Neural cell (in vitro differentiated cells): Measurements from ENCODE around the gene IGSF3.

ENCODE experiments used
- EP300 ChIP-seq: fragments of 450-650 bp; conservative IDR thresholded peaks from 2 replicates; pipeline ENCODE4 v1.6.1; 2014; ENCODE audit warnings: antibody characterized with exemption, mild to moderate bottlenecking, moderate library complexity; ENCODE audit not compliant: poor library complexity, severe bottlenecking
- EZH2 ChIP-seq: fragments of 200-600, 300-800 bp; shearing (Covaris generic), sonication (generic); IDR thresholded peaks from 2 replicates; pipeline ENCODE4 v1.6.1; 2014; ENCODE audit warnings: antibody characterized with exemption, low read length, borderline replicate concordance, mild to moderate bottlenecking; ENCODE audit not compliant: insufficient read depth, poor library complexity, severe bottlenecking
- MXI1 ChIP-seq: fragments of 450-650 bp; conservative IDR thresholded peaks from 2 replicates; pipeline ENCODE4 v1.6.1; 2014; ENCODE audit warnings: antibody characterized with exemption, mild to moderate bottlenecking; ENCODE audit not compliant: poor library complexity, severe bottlenecking
- POLR2AphosphoS5 ChIP-seq: IDR thresholded peaks from 2 replicates; pipeline ENCODE4 v1.6.1; 2012
- RAD21 ChIP-seq: fragments of 450-650 bp; conservative IDR thresholded peaks from 2 replicates; pipeline ENCODE4 v1.6.1; 2014; ENCODE audit warnings: antibody characterized with exemption, mild to moderate bottlenecking, moderate library complexity
- SMC3 ChIP-seq: fragments of 450-650 bp; conservative IDR thresholded peaks from 2 replicates; pipeline ENCODE4 v1.6.1; 2014; ENCODE audit warnings: antibody characterized with exemption, mild to moderate bottlenecking, moderate library complexity; ENCODE audit not compliant: poor library complexity
- TAF1 ChIP-seq: IDR thresholded peaks from 2 replicates; pipeline ENCODE4 v1.6.1; 2012; ENCODE audit warnings: low read depth
- TF ChIP-seq, protein P1 (sequence below): fragments of 450-650 bp; IDR thresholded peaks from 2 replicates; pipeline ENCODE4 v1.5.1; 2014; ENCODE audit warnings: antibody characterized with exemption, mild to moderate bottlenecking, moderate library complexity; ENCODE audit not compliant: poor library complexity, severe bottlenecking
- TF ChIP-seq, protein P2 (sequence below): IDR thresholded peaks from 2 replicates; pipeline ENCODE4 v1.6.1; 2012; ENCODE audit warnings: borderline replicate concordance

DNA sequence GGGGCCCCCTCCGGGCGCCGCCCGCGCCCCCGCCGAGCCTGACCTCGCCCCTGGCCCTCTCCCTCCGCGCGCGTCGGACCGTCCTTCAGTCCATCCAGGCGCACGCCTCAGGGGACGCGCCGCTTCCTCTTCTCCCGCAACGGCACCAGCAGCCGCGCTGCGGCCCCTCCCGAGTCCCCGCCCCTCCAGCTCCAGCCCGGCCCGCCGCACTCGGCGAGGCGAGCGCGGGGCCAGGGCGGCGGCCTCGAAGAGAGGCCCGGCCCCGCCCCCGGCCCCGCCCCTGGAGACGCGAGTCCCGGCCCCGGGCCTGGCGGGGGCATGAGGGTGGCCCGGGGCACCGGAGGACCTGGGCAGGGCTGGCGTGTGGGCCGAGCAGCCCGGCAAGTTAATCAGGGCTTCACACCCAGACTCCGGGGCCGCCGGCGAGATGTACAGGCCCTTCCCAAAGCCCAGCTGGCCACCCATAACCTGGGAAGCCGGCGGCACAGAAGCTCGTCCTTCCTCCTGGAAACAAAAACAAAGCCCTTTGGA, at the start of gene IGSF3:
- TF ChIP-seq, protein P1, sequence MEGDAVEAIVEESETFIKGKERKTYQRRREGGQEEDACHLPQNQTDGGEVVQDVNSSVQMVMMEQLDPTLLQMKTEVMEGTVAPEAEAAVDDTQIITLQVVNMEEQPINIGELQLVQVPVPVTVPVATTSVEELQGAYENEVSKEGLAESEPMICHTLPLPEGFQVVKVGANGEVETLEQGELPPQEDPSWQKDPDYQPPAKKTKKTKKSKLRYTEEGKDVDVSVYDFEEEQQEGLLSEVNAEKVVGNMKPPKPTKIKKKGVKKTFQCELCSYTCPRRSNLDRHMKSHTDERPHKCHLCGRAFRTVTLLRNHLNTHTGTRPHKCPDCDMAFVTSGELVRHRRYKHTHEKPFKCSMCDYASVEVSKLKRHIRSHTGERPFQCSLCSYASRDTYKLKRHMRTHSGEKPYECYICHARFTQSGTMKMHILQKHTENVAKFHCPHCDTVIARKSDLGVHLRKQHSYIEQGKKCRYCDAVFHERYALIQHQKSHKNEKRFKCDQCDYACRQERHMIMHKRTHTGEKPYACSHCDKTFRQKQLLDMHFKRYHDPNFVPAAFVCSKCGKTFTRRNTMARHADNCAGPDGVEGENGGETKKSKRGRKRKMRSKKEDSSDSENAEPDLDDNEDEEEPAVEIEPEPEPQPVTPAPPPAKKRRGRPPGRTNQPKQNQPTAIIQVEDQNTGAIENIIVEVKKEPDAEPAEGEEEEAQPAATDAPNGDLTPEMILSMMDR = no peak
- TF ChIP-seq EZH2 (no peak), POLR2AphosphoS5 (peak; percentile 62), EP300 (no peak), TAF1 (no peak), RAD21 (no peak), SMC3 (no peak), MXI1 (peak; percentile 9)
- TF ChIP-seq, protein P2, sequence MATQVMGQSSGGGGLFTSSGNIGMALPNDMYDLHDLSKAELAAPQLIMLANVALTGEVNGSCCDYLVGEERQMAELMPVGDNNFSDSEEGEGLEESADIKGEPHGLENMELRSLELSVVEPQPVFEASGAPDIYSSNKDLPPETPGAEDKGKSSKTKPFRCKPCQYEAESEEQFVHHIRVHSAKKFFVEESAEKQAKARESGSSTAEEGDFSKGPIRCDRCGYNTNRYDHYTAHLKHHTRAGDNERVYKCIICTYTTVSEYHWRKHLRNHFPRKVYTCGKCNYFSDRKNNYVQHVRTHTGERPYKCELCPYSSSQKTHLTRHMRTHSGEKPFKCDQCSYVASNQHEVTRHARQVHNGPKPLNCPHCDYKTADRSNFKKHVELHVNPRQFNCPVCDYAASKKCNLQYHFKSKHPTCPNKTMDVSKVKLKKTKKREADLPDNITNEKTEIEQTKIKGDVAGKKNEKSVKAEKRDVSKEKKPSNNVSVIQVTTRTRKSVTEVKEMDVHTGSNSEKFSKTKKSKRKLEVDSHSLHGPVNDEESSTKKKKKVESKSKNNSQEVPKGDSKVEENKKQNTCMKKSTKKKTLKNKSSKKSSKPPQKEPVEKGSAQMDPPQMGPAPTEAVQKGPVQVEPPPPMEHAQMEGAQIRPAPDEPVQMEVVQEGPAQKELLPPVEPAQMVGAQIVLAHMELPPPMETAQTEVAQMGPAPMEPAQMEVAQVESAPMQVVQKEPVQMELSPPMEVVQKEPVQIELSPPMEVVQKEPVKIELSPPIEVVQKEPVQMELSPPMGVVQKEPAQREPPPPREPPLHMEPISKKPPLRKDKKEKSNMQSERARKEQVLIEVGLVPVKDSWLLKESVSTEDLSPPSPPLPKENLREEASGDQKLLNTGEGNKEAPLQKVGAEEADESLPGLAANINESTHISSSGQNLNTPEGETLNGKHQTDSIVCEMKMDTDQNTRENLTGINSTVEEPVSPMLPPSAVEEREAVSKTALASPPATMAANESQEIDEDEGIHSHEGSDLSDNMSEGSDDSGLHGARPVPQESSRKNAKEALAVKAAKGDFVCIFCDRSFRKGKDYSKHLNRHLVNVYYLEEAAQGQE = no peak
